Measurements from ENCODE around the gene OGFR. TPM values are rescaled to one million over a fixed set of nuclear protein-coding genes. Genes with fewer than 3 reads are reported as not detected.

Gene OGFR, protein sequence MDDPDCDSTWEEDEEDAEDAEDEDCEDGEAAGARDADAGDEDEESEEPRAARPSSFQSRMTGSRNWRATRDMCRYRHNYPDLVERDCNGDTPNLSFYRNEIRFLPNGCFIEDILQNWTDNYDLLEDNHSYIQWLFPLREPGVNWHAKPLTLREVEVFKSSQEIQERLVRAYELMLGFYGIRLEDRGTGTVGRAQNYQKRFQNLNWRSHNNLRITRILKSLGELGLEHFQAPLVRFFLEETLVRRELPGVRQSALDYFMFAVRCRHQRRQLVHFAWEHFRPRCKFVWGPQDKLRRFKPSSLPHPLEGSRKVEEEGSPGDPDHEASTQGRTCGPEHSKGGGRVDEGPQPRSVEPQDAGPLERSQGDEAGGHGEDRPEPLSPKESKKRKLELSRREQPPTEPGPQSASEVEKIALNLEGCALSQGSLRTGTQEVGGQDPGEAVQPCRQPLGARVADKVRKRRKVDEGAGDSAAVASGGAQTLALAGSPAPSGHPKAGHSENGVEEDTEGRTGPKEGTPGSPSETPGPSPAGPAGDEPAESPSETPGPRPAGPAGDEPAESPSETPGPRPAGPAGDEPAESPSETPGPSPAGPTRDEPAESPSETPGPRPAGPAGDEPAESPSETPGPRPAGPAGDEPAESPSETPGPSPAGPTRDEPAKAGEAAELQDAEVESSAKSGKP
- total RNA-seq (ENCODE audit: low replicate concordance) = 31.0 and 46.4 TPM in 2 replicates

DNA sequence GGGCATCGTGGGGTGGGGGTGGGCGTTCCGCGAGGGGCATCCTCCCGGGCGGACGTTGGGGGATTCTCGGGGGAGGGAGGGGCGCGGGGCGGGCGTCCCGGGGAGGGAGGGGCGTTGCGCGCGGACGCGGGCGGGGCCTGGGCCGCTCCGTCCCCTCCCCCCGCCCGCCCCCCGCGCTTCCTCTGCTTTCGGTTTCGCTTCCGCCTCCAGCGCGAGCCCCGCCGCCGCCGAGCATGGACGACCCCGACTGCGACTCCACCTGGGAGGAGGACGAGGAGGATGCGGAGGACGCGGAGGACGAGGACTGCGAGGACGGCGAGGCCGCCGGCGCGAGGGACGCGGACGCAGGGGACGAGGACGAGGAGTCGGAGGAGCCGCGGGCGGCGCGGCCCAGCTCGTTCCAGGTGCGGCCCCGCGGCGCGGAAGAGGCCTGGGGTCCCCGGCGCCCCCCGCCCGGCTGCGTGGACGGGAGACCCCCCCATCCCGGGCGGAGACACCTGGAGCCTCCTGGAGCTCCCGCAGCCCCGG, at the start of gene OGFR:
OGFR (plus strand) TSS at position 209 of the 528 bp plus-strand sequence; CDS start at position 234, 25 bp downstream.
- TF ChIP-seq, protein P1, sequence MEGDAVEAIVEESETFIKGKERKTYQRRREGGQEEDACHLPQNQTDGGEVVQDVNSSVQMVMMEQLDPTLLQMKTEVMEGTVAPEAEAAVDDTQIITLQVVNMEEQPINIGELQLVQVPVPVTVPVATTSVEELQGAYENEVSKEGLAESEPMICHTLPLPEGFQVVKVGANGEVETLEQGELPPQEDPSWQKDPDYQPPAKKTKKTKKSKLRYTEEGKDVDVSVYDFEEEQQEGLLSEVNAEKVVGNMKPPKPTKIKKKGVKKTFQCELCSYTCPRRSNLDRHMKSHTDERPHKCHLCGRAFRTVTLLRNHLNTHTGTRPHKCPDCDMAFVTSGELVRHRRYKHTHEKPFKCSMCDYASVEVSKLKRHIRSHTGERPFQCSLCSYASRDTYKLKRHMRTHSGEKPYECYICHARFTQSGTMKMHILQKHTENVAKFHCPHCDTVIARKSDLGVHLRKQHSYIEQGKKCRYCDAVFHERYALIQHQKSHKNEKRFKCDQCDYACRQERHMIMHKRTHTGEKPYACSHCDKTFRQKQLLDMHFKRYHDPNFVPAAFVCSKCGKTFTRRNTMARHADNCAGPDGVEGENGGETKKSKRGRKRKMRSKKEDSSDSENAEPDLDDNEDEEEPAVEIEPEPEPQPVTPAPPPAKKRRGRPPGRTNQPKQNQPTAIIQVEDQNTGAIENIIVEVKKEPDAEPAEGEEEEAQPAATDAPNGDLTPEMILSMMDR (IDR thresholded peaks at IDR 0.05; ENCODE audit: insufficient read depth, low read length) = no peak
- H3K4me3 ChIP-seq (ENCODE audit: low read depth, low read length) = peak within 1 kb of the TSS; percentile 91
- peak; percentile 35 for DNase-seq (ENCODE audit: low read depth)

DNA sequence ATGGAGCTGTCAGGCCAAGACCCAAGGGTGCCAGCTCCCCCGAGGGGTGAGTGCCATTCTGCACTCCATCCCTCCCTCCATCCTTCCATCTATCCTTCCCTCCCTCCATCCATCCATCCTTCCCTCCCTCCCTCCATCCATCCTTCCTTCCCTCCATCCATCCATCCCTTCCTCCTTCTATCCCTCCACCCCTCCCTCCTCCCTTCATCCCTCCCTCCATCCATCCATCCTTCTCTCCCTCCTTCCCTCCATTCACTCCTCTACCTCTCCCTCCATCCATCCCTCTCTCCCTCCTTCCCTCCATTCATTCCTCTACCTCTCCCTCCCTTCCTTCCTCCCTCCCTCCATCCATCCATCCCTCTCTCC, 49.7 kb upstream of the OGFR start:
- TF ChIP-seq, protein P1 (IDR thresholded peaks at IDR 0.05; ENCODE audit: insufficient read depth, low read length) = no peak

DNA sequence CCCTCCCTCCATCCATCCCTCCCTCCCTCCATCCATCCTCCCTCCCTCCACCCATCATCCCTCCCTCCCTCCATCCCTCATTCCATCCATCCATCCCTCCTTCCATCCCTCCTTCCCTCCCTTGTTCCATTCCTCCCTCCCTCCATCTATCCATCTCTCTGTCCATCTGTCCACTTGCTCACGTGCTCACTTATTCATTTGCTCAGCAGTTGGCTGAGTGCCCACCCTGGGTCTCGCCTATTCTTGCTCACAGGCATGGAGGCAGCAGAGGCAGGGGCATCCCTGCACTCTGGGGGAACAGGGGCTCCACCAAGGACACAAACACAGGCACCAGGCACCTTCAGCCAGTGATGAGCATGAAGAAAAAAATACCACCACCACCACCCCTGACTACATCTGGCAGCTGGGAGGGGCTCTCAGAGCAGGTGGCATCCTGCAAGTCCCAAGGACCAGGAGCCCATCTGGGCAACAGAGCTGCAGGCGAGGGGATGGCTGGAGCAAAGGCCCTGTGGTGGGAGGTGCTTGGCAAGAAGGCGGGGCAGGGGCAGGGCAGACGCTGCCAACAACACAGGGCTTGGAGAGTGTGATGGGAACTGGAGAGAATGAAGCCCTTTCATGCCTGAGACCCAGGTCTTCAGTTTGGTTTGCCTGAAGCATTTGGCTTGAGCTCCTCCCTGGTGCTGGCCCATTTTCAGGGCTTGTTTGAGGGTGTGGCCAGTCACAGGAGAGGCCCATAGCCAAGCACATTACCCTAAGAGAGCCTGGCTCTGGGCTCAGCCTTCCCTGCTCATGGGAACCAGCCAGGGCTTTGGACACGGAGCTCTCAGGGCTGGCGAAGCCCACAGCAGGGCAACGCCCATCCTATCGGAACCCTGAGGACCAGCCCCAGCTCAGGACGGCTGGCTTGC, 48.6 kb upstream of the OGFR start:
- TF ChIP-seq, protein P1 (IDR thresholded peaks at IDR 0.05; ENCODE audit: insufficient read depth, low read length) = no peak
- peak; percentile 66 for DNase-seq (ENCODE audit: low read depth)
- no peak overlapping the region for H3K4me3 ChIP-seq (ENCODE audit: low read depth, low read length)

More for the DNA sequence above, 49.7 kb upstream of the OGFR start:
- DNase-seq (ENCODE audit: low read depth) = no peak
- no peak overlapping the region for H3K4me3 ChIP-seq (ENCODE audit: low read depth, low read length)

DNA sequence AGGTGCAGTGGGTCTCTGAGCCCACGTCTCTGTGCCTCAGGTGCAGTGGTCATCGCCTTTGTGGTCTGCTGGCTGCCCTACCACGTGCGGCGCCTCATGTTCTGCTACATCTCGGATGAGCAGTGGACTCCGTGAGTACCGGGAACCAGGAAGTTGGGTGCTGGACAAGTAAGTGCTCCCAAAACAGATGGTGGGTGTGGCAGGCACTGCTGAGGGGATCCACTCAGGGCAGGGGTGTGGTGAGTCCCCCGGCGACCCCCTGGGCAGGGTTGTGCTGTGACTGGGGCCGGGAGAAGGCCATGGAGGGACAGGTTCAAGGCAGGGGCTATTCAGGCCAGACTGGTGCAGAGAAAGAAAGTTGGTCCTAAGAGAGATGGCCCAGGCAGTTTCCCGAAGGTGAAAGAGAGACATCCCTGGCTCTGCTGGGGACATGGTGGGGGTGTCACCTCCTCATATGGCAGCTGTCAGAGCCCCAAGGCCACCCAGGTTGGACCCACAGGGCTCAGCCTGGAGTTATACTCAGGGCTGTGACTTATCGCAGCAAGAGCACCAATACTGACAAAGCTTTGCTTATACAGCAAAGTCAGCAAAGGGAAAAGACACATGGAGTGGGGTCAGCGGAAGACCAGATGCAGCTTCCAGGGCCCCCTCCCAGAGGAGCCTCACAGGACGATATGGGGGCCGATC, 46.3 kb upstream of the OGFR start:
- TF ChIP-seq, protein P1 (IDR thresholded peaks at IDR 0.05; ENCODE audit: insufficient read depth, low read length) = no peak
- H3K4me3 ChIP-seq (ENCODE audit: low read depth, low read length) = no peak overlapping the region
- DNase-seq (ENCODE audit: low read depth) = no peak

DNA sequence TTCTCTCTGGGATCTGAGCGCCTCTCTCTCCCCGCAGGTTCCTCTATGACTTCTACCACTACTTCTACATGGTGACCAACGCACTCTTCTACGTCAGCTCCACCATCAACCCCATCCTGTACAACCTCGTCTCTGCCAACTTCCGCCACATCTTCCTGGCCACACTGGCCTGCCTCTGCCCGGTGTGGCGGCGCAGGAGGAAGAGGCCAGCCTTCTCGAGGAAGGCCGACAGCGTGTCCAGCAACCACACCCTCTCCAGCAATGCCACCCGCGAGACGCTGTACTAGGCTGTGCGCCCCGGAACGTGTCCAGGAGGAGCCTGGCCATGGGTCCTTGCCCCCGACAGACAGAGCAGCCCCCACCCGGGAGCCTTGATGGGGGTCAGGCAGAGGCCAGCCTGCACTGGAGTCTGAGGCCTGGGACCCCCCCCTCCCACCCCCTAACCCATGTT, 44.6 kb upstream of the OGFR start:
- H3K4me3 ChIP-seq (ENCODE audit: low read depth, low read length) = no peak overlapping the region
- TF ChIP-seq, protein P1 (IDR thresholded peaks at IDR 0.05; ENCODE audit: insufficient read depth, low read length) = no peak
- no peak for DNase-seq (ENCODE audit: low read depth)

DNA sequence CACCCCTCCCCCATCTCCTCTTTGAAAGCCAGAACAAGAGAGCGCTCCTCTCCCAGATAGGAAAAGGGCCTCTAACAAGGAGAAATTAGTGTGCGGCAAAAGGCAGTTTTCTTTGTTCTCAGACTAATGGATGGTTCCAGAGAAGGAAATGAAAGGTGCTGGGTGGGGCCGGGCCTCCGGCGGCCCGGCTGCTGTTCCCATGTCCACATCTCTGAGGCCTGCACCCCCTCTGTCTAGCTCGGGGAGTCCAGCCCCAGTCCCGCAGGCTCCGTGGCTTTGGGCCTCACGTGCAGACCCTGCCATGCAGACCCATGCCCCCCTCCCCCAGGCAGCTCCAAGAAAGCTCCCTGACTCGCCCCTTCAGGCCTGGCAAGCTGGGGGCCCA, 44.2 kb upstream of the OGFR start:
- no peak for DNase-seq (ENCODE audit: low read depth)
- TF ChIP-seq, protein P1 (IDR thresholded peaks at IDR 0.05; ENCODE audit: insufficient read depth, low read length) = no peak
- no peak overlapping the region for H3K4me3 ChIP-seq (ENCODE audit: low read depth, low read length)

Data from fibroblast of the aortic adventitia (primary cell).